IMR-90 (cell line): ENCODE results near the gene SLC24A3.

Experiments used
- CEBPB ChIP-seq: IDR thresholded peaks from 2 replicates; pipeline ENCODE4 v1.6.1; 2012; ENCODE audit warnings: low read depth, low read length, improper control_type of control experiment
- CHD1 ChIP-seq: IDR thresholded peaks from 2 replicates; pipeline ENCODE4 v1.6.1; 2012; ENCODE audit warnings: low read depth, low read length, improper control_type of control experiment
- POLR2A ChIP-seq: IDR thresholded peaks from 2 replicates; pipeline ENCODE4 v1.6.1; 2012; ENCODE audit warnings: mild to moderate bottlenecking, low read depth, low read length
- RAD21 ChIP-seq: IDR thresholded peaks from 2 replicates; pipeline ENCODE4 v1.6.1; 2012; ENCODE audit warnings: low read length, improper control_type of control experiment
- RFX5 ChIP-seq: IDR thresholded peaks from 2 replicates; pipeline ENCODE4 v1.8.0; 2012; ENCODE audit warnings: low read depth, mild to moderate bottlenecking, low read length, moderate library complexity
- SMC3 ChIP-seq: fragments of 150-350 bp; IDR thresholded peaks from 2 replicates; pipeline ENCODE4 v1.6.1; 2016; ENCODE audit warnings: low read depth, mild to moderate bottlenecking, antibody characterized with exemption, low read length, moderate library complexity
- TF ChIP-seq, protein P1 (sequence below): conservative IDR thresholded peaks from 2 replicates; pipeline ENCODE4 v1.5.1; 2012; ENCODE audit warnings: mild to moderate bottlenecking, low read depth, low read length, improper control_type of control experiment
- TF ChIP-seq, protein P2 (sequence below): fragments of 150-350 bp; IDR thresholded peaks from 2 replicates; pipeline ENCODE4 v1.6.1; 2017; ENCODE audit warnings: mild to moderate bottlenecking, antibody characterized with exemption, low read length, low read depth

DNA sequence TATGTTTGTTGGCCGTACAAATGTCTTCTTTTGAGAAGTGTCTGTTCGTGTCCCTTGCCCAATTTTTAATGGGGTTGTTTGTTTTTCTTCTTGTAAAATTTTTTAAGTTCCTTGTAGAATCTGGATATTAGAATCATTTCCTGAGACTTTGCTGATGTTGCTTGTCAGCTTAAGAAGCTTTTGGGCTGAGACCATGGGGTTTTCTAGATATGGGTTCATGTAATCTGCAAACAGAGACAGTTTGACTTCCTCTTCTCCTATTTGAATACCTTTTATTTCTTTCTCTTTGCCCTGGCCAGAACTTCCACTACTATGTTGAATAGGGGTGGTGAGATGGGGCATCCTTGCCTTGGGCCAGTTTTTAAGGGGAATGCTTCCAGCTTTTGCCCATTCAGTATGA lies 82.6 kb downstream of the SLC24A3 start:
- TF ChIP-seq POLR2A (no peak), SMC3 (no peak), RFX5 (no peak), RAD21 (no peak), CHD1 (no peak), CEBPB (no peak)
- TF ChIP-seq, protein P1, sequence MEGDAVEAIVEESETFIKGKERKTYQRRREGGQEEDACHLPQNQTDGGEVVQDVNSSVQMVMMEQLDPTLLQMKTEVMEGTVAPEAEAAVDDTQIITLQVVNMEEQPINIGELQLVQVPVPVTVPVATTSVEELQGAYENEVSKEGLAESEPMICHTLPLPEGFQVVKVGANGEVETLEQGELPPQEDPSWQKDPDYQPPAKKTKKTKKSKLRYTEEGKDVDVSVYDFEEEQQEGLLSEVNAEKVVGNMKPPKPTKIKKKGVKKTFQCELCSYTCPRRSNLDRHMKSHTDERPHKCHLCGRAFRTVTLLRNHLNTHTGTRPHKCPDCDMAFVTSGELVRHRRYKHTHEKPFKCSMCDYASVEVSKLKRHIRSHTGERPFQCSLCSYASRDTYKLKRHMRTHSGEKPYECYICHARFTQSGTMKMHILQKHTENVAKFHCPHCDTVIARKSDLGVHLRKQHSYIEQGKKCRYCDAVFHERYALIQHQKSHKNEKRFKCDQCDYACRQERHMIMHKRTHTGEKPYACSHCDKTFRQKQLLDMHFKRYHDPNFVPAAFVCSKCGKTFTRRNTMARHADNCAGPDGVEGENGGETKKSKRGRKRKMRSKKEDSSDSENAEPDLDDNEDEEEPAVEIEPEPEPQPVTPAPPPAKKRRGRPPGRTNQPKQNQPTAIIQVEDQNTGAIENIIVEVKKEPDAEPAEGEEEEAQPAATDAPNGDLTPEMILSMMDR: no peak
- TF ChIP-seq, protein P2, sequence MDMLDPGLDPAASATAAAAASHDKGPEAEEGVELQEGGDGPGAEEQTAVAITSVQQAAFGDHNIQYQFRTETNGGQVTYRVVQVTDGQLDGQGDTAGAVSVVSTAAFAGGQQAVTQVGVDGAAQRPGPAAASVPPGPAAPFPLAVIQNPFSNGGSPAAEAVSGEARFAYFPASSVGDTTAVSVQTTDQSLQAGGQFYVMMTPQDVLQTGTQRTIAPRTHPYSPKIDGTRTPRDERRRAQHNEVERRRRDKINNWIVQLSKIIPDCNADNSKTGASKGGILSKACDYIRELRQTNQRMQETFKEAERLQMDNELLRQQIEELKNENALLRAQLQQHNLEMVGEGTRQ: no peak
